ENCODE measurements around the gene UBE2N.

Gene UBE2N

GRCh38 chr12:93441617-93442410, at the start of gene UBE2N:
TSS of gene UBE2N (minus strand) at chr12:93441947. CDS start at chr12:93441884, 63 bp downstream.
- no peaks in the 10 kb centered on the region for H3K9me3 ChIP-seq (ENCODE audit: insufficient read depth, low read depth, low read length)
- no peaks in the 10 kb centered on the region for H3K9me2 ChIP-seq (replicated peaks; ENCODE audit: low read depth, low read length)
- no peaks in the 10 kb centered on the region for H3K36me3 ChIP-seq (ENCODE audit: insufficient read depth, low read length)
- H2AFZ ChIP-seq (ENCODE audit: low read length), result peak within 1 kb of the TSS; percentile 99
- no peaks in the 10 kb centered on the region for H3K27me3 ChIP-seq (ENCODE audit: insufficient read depth, low read length, poor library complexity, severe bottlenecking)
- peak within 1 kb of the TSS; percentile 98 for H3K9ac ChIP-seq (ENCODE audit: low read depth, low read length, poor library complexity, severe bottlenecking)
- H3K4me3 ChIP-seq (ENCODE audit: low read length, poor library complexity, severe bottlenecking), result peak within 1 kb of the TSS; percentile 98
- H3K79me2 ChIP-seq (ENCODE audit: insufficient read depth, low read length), result peaks cover 53% of the 10 kb centered on the region
- H3K4me2 ChIP-seq (ENCODE audit: low read depth, low read length, poor library complexity, severe bottlenecking), result peak within 1 kb of the TSS; percentile 99
- peaks cover 51% of the 10 kb centered on the region for H3K4me1 ChIP-seq (ENCODE audit: insufficient read depth, low read length, poor library complexity, severe bottlenecking)
- H4K20me1 ChIP-seq (ENCODE audit: insufficient read depth, low read length, poor library complexity, severe bottlenecking), result peaks cover 46% of the 10 kb centered on the region
- H3F3A ChIP-seq (ENCODE audit: low read depth), result no peaks in the 10 kb centered on the region
- no peak for TF ChIP-seq EZH2phosphoT487 (IDR thresholded peaks at IDR 0.05; ENCODE audit: borderline replicate concordance)
- TF ChIP-seq CTCF (conservative IDR thresholded peaks at IDR 0.05; ENCODE audit: low read length), result no peak

GRCh38 chr12:93484315-93484981, 42.7 kb upstream of the UBE2N start:
- H3K4me2 ChIP-seq (ENCODE audit: low read depth, low read length, poor library complexity, severe bottlenecking), result no peak overlapping the region
- H3K4me3 ChIP-seq (ENCODE audit: low read length, poor library complexity, severe bottlenecking), result no peak overlapping the region
- no peak overlapping the region for H3K9ac ChIP-seq (ENCODE audit: low read depth, low read length, poor library complexity, severe bottlenecking)
- H3F3A ChIP-seq (ENCODE audit: low read depth), result no peaks in the 10 kb centered on the region
- peaks cover 4% of the 10 kb centered on the region for H4K20me1 ChIP-seq (ENCODE audit: insufficient read depth, low read length, poor library complexity, severe bottlenecking)
- TF ChIP-seq CTCF (conservative IDR thresholded peaks at IDR 0.05; ENCODE audit: low read length), result no peak
- no peak for TF ChIP-seq EZH2phosphoT487 (IDR thresholded peaks at IDR 0.05; ENCODE audit: borderline replicate concordance)
- H3K9me3 ChIP-seq (ENCODE audit: insufficient read depth, low read depth, low read length), result no peaks in the 10 kb centered on the region
- H3K27me3 ChIP-seq (ENCODE audit: insufficient read depth, low read length, poor library complexity, severe bottlenecking), result no peaks in the 10 kb centered on the region
- H3K36me3 ChIP-seq (ENCODE audit: insufficient read depth, low read length), result peaks cover 84% of the 10 kb centered on the region
- H3K79me2 ChIP-seq (ENCODE audit: insufficient read depth, low read length), result no peaks in the 10 kb centered on the region
- no peaks in the 10 kb centered on the region for H3K4me1 ChIP-seq (ENCODE audit: insufficient read depth, low read length, poor library complexity, severe bottlenecking)
- no peaks in the 10 kb centered on the region for H3K9me2 ChIP-seq (replicated peaks; ENCODE audit: low read depth, low read length)
- H2AFZ ChIP-seq (ENCODE audit: low read length), result no peak overlapping the region

GRCh38 chr12:93483151-93483807, 41.5 kb upstream of the UBE2N start:
- peaks cover 83% of the 10 kb centered on the region for H3K36me3 ChIP-seq (ENCODE audit: insufficient read depth, low read length)
- H3K9ac ChIP-seq (ENCODE audit: low read depth, low read length, poor library complexity, severe bottlenecking), result no peak overlapping the region
- H3K79me2 ChIP-seq (ENCODE audit: insufficient read depth, low read length), result no peaks in the 10 kb centered on the region
- H3K27me3 ChIP-seq (ENCODE audit: insufficient read depth, low read length, poor library complexity, severe bottlenecking), result no peaks in the 10 kb centered on the region
- peaks cover 4% of the 10 kb centered on the region for H4K20me1 ChIP-seq (ENCODE audit: insufficient read depth, low read length, poor library complexity, severe bottlenecking)
- H3K4me2 ChIP-seq (ENCODE audit: low read depth, low read length, poor library complexity, severe bottlenecking), result no peak overlapping the region
- no peak overlapping the region for H2AFZ ChIP-seq (ENCODE audit: low read length)
- H3K9me2 ChIP-seq (replicated peaks; ENCODE audit: low read depth, low read length), result no peaks in the 10 kb centered on the region
- H3K9me3 ChIP-seq (ENCODE audit: insufficient read depth, low read depth, low read length), result no peaks in the 10 kb centered on the region
- no peaks in the 10 kb centered on the region for H3F3A ChIP-seq (ENCODE audit: low read depth)
- H3K4me3 ChIP-seq (ENCODE audit: low read length, poor library complexity, severe bottlenecking), result no peak overlapping the region
- no peaks in the 10 kb centered on the region for H3K4me1 ChIP-seq (ENCODE audit: insufficient read depth, low read length, poor library complexity, severe bottlenecking)
- no peak for TF ChIP-seq EZH2phosphoT487 (IDR thresholded peaks at IDR 0.05; ENCODE audit: borderline replicate concordance)
- TF ChIP-seq CTCF (conservative IDR thresholded peaks at IDR 0.05; ENCODE audit: low read length), result no peak

Measured in Loucy (cell line).